Activated gamma-delta T cell treated with anti-CD3 and anti-CD28 coated beads, Interleukin-2, amount 50 U/mL, for 16 hours (primary cell): Measurements from ENCODE around the gene ZC3H18.

Source experiments
- DNase-seq: peaks from one replicate; pipeline ENCODE4 v3.0.0-alpha.2; 2020; ENCODE audit warnings: low read depth

ZC3H18 gene

DNA sequence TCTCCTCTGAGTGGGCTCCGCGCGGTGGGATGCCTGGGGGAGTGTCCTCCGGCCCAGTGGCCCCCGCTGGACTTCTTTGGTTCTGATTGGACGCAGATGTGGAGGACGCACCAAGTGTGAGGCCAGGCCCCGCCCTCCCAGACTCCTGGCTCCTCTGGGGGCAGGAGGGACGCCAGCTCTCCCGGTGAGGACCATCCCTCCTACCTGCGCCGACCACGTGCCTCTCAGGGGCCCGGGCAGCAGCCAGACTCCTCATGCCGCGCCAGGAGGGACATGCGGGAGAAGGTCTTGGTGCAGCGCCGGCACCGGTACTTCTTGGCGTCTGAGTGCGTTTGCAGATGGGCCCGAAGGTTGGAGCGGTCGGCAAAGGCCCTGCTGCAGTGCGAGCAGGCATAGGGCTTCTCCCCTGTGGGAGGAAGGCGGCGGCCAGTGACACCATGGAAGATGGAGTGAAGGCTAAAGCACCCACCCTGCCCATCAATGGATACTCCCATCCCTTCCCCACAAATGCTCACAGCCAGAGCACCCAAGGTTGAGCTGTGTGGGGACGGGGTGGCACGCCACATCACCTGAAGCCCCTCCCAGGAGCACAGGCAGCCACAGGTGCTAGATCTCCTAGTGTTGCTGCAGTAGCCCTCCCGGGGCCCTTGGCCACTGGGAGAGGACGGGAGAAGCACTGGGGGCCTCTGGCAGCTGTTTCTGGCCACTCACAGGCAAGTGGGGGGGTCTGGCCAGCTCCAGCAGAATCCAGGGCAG lies 108.2 kb downstream of the ZC3H18 start:
- DNase-seq = no peak

DNA sequence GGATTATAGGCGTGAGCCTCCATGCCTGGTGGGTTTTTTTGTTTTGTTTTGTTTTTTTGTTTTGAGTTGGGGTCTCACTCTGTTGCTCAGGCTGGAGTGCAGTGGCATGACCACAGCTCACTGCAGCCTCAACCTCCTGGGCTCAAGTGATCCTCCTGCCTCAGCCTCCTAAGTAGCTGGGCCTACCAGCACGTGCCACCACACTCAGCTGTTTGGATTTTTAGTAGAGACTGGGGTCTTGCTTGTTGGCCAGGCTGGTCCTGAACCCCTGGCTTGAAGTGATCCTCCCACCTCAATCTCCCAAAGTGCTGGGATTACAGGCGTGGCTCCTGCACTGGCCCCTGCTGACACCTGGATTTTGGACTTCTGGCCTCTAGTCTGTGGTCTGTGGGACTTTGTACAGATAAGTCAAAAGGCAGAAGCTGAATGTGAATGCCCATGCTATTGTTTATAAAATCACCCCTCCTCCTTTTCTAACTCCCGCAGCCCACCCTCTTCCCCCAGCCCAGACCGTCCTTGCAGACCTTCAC lies 110.4 kb downstream of the ZC3H18 start:
- DNase-seq = no peak

GRCh38 chr16:88681084-88681680 lies 111.0 kb downstream of the ZC3H18 start:
- DNase-seq = no peak
